Stimulated activated CD4-positive, alpha-beta T cell treated with anti-CD3 and anti-CD28 coated beads, Interleukin-1b, Interleukin-23, amount 100 ng/mL, for 4 hours (primary cell): ENCODE measurements around the gene ARHGAP15.

Experiments used
- DNase-seq, 2 donors: peaks; one replicate each; pipeline ENCODE4 v3.0.0-alpha.2; 2020; ENCODE audit warnings: low read depth in 2 of 2

The ARHGAP15 gene

DNA sequence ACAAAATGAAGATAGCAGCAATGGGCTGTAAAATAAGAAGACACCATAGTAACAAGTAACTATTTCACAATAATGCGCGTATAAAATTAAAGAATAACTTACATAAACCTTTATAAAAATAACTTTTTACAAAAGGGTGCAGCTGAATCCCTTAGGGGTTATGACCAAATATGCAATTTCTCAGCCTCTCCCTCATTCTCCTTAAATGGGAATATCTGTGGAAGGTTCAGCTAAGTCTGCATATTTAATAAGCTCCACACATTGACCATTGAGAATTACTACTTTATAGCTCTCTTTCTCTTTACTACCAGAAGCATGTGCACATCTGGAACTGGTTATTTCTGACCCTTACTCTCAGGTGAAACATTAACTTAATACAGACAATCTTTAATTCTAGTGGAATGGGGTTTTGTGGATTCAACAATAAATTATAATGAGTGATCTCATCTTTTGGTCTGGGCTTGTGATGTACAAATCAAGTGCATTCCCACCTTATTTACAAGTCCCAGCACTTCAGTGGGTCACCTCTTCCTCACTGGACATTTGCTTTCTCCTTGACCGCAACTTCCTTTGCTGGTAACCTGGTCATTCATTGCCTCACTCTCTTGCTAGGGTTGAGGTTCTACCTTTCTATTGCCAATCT is 15.7 kb downstream of the ARHGAP15 start:
- DNase-seq = no peak

DNA sequence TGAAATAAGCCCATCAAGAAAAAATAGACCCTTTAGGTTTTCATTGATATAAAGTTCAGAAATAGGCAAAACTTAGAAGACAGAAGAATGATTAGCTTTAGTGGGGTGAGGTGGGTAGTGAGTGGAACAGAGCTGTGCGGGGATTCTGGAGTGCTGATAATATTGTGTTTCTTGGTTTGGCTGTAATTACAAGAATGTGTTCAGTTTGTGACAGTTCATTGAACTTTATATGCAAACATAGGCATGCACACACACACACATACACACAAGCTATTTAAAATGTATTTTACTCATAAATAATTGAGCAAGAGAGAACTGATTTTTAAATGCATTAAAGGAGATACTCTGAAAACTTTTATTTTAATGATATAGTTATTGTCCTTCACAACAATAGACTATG is 17.1 kb downstream of the ARHGAP15 start:
- DNase-seq = no peak

DNA sequence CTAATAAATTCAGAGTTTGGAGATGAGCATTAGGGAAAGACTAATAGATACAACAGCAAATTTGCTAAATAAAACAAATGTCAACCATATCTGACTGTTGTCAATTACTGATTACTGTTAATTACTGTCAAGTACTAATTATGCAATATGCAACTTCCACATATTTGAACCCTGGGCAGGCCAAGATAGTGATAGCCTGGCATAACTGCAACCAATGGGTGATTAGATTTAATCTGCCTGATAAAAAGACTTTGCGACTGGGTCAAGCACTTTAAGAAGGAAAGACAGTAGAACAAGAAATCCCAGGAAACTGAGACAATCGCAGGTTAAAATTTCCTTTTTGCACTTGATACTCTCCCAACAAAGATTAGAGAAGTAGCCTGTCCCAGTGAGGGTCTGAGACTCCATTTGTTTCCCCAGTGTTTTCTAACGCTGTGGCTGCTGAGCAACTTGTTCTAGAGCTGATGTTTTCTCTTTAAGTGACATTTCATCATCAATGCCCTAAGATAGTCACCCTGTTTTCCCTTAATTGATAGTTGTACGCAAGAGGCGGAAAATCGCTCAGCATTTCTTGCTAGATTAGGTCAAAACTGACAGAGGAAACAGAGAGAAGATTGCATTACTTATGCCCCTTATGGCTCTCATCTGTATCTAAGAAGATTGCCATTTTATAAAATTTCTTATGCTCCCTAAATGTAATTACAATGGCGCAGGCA is 17.8 kb downstream of the ARHGAP15 start:
- no peak for DNase-seq

GRCh38 chr2:143148011-143148410 is 18.8 kb downstream of the ARHGAP15 start:
- DNase-seq = no peak

GRCh38 chr2:143148757-143149156 is 19.5 kb downstream of the ARHGAP15 start:
- no peak for DNase-seq

DNA sequence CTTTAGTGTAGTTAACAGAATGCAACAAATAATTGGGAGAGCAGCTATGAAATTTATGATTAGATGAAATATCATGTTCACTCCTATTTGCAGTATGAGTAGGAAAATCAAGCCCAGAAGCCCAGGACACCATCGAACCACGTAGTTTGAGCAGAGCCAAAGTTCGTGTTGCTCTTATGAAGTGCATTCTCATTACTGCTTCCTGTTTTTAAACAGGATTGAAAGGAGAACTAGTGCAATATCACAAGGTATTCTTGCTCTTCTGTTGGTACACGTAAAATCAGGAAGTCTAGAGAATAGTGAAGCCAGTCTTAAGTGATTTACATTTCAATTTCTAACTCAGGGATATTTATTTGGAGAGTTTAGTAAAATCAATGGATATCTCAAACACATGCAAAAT is 21.1 kb downstream of the ARHGAP15 start:
- DNase-seq = no peak

DNA sequence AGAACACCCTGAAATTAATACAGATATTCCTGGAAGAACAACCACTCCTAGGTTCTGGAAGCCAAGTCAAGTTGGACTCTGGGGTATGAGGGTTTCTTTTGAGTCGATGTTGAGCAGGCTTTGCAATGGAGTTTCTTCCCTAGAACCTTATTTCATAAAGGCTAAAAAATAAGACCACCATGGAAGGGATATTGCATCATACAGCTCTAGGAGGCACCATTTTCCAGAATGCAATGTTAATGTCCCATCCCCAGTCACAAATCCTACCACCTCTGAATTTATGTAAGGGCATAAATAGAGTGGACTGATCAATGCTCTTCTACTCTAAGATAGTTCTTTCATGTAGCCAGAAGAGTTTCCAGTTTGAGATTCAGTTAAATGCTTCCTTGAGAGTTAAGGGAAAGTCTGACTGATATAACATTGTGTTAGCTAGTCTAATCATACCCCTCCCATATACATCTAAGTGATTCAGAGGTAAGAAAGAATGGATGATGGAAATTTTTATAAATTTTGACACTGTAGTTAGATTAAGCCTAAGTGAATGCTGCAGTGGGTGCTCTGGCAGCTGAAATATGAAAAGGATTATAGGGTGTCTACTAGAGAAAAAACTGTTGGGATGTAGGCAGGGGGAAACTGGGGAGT is 22.0 kb downstream of the ARHGAP15 start:
- DNase-seq = no peak

GRCh38 chr2:143152219-143152618 is 23.0 kb downstream of the ARHGAP15 start:
- no peak for DNase-seq

GRCh38 chr2:143152637-143153036 is 23.4 kb downstream of the ARHGAP15 start:
- DNase-seq = no peak

DNA sequence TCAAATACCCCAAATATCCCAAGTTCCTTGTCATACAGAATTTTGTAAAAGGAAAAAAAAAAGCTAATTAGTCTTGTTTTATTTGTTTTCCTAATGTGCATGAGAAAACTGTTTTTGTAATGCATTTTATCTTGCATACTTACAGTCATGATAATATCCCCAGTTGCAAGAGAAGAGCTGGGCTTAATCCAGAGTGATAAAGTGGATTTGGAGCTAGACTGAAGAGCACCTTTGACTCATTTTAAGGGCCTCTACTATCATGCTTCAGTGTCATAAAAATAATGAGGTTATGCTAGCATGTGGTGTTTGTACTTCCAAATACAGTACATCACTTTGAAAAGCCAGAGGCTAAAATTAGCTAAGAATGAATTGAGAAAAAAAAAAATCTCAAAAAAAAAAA is 26.4 kb downstream of the ARHGAP15 start:
- DNase-seq = no peak

- DNase-seq = no peak
Observed at GRCh38 chr2:143157001-143157400, 27.8 kb downstream of the ARHGAP15 start.

- no peak for DNase-seq
Observed at GRCh38 chr2:143157418-143157817, 28.2 kb downstream of the ARHGAP15 start.

DNA sequence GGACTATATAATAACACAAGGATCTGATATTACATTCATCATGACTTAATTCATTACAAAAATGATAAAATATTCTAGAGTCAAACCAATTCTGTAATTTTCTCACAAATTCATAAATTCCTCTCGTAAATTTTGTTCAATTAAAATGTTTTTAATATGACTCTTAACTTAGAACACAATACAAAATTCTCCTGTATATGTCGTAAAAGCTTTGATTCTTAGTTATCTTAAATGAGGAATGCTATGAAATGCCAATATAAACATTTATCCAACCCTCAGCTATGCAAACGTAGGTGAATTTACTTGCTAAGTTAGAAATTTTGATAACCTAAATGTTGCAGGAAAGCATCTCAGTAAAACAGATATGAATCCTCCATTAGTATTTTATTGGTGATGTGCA is 28.9 kb downstream of the ARHGAP15 start:
- DNase-seq = no peak

- no peak for DNase-seq
Observed at GRCh38 chr2:143158551-143159485, 29.6 kb downstream of the ARHGAP15 start.

GRCh38 chr2:143159486-143159840 is 30.2 kb downstream of the ARHGAP15 start:
- DNase-seq = no peak

DNA sequence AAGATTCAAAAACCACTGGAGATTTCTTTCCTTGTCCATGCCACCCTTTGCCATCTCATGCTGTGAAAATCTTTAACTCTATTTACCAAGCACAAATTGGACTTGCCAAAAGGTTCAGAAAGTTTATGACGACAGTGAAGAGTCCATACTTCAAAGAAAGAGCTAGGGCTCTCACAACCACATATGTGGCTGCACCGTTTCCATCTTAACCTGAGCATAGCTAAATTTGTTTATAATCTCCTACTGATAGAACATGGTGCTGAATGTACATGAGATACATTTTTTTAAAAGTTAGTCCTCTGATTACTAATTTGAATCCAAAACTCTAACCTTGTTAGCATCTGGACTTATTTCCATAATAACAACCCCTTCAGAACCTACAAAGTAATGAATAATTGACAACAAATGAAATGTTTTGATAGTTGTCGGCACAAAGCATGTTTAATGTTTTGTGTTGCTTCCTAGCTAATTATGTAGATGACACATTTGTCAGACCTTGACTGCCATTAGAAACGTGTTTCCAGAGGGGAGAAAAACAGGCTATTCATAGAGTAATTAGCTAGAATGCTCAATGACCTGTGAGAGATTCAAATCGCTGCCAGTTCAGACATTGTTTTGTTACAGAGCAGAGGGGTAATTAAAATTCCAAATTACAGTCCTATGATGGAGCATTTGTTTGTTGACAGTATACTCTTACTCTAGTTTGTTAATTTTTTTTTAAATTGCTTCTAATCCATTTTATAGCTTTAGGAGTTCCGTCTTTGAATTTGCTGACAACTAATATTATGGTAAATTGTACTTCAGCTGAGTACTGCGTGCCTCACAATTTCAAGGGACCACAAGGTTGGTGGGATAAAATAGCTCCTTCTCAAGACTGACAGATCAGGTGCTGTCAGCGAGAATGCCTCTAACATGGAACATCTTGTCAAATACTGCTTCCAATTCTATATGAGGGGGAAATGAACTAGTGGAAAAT is 31.8 kb downstream of the ARHGAP15 start:
- no peak for DNase-seq

- DNase-seq = peak; percentile 33 to 46
Observed at GRCh38 chr2:143162123-143162837, 33.1 kb downstream of the ARHGAP15 start.

DNA sequence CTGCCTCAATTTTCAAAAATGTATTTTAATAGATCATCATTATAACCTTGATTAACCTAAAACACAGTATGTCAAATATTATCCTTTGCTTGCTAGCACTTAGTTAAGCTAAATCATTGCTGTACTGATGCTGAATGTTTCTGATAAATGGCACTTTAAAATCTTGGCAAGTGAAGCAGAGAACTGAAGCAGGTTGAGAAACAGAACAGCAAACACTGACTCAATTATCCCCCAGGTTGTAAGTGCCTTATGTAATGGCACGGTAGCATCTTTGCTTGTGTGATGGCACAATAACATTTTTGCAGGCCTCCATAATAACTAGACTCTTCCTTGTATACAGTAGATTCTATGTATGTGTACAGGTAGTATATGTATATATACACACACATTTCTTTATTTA is 33.8 kb downstream of the ARHGAP15 start:
- no peak for DNase-seq

DNA sequence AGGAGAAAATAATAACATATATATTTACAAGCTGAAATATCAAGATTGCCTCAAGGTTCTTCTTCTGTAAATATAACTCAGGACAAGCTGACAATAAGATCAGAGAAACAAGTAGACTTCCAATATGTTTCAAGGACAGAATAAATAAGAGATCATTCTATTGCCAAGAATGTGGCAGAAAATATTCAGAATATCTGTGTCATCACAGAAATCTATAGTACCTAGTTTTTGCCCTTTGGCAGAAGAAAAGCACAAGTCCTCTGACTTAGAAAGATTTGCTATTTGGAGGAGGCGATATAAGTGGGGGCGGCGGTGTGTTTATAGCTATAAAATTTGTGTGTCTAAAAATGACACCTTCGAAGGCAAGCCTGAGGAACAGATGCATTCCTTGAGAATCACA is 34.3 kb downstream of the ARHGAP15 start:
- no peak for DNase-seq

- no peak for DNase-seq
Observed at GRCh38 chr2:143165291-143165690, 36.1 kb downstream of the ARHGAP15 start.
